C4-2B (cell line): ENCODE results near the gene ELMO1.

ENCODE experiments used
- ZFX ChIP-seq: fragments of 450-650 bp; IDR thresholded peaks from 2 replicates; pipeline ENCODE4 v1.6.1; 2017
- TF ChIP-seq, protein P1 (sequence below): fragments of 450-650 bp; conservative IDR thresholded peaks from 2 replicates; pipeline ENCODE4 v1.5.1; 2017; ENCODE audit warnings: mild to moderate bottlenecking

DNA sequence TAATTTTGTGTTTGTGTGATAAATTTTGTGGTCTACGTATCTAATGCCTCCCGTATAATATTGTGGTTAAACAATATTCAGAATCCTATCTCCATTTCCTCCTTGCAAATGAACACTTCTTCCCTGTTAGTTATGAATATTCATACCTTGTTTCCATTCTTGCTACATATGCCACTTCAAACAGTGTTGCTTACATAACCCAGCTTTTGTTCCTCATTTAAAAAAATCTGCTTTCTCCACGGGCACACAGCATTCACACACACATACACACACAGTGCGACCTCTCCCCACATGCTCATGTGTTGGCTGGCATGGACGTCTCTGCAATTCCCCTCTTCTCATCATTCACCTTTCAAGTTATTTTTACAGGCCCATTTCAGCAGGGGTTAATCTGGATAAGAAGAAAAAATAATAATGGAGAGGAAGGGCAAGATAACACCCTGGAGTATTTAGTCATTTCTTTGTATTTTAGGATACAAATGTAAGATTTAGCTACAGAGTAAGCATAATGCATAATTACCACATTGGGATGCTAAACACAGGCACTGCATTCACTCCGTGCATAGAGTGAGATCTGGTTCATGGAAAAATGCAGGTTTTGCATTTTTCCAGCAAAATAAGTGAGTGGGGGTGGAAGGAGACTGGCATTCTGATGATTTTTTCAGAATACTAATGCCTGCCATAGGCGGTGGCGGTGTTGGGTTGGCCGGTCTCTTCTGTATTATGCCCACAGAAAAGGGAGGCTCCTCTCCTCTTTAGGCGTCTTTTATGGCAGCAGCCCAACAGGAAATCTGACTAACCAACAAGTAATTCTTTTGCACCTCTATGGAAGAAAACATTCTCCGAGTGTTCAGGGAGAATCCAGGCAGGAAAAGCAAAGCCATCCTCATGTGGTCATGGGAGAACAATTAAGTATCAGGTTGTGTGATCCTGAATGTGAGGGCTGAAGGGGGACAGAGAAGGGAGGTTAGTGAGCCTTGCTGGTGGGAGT lies 31.7 kb upstream of the ELMO1 start:
- TF ChIP-seq, protein P1, sequence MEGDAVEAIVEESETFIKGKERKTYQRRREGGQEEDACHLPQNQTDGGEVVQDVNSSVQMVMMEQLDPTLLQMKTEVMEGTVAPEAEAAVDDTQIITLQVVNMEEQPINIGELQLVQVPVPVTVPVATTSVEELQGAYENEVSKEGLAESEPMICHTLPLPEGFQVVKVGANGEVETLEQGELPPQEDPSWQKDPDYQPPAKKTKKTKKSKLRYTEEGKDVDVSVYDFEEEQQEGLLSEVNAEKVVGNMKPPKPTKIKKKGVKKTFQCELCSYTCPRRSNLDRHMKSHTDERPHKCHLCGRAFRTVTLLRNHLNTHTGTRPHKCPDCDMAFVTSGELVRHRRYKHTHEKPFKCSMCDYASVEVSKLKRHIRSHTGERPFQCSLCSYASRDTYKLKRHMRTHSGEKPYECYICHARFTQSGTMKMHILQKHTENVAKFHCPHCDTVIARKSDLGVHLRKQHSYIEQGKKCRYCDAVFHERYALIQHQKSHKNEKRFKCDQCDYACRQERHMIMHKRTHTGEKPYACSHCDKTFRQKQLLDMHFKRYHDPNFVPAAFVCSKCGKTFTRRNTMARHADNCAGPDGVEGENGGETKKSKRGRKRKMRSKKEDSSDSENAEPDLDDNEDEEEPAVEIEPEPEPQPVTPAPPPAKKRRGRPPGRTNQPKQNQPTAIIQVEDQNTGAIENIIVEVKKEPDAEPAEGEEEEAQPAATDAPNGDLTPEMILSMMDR: no peak
- TF ChIP-seq ZFX: no peak
